PC-3 (cell line): ENCODE data around the gene BTBD17. TPM values are rescaled to one million over a fixed set of nuclear protein-coding genes. Genes with fewer than 3 reads are reported as not detected.
A peak's percentile ranks its signal among the peaks of the same experiment; 100 is the strongest.

Experiments
- ATAC-seq: fragments of 200-7000 bp; cut with Tn5 transposase; 2 replicates; pipeline ENCODE4 v1.9.1; 2020; ENCODE audit warnings: mild to moderate bottlenecking, moderate library complexity
- BruUV-seq: library from RNA; stranded (reverse); fragments of 400-500 nt; replicated peaks from 2 replicates; lab custom pipeline; 2021; lab: Mats Ljungman, UMichigan
- CTCF ChIA-PET: fragments of 300-600 bp; sonication (Branson Sonifier 250); formaldehyde crosslinking; loops from one replicate; lab custom pipeline; 2022; ENCODE audit warnings: antibody characterized with exemption; lab: Charles Lee
- POLR2A ChIA-PET: fragments of 300-600 bp; sonication (Branson Sonifier 250); formaldehyde crosslinking; loops from one replicate; lab custom pipeline; 2022; ENCODE audit warnings: antibody characterized with exemption; ENCODE audit not compliant: unreplicated experiment; lab: Charles Lee
- DNase-seq: peaks from one replicate; pipeline ENCODE4 v3.0.0-alpha.2; 2015
- H2AFZ ChIP-seq: fragments of 300-600 bp; sonication (generic); 2 replicates; pipeline ENCODE4 v1.6.0; 2016; ENCODE audit warnings: antibody characterized with exemption, low read length
- H3F3A ChIP-seq: fragments of 300-600 bp; sonication (generic); one replicate; pipeline ENCODE4 v1.6.0; 2017; ENCODE audit warnings: antibody characterized with exemption, low read length, control low read depth, mild to moderate bottlenecking; ENCODE audit not compliant: unreplicated experiment
- H3K27ac ChIP-seq: fragments of 300-600 bp; sonication (generic); 2 replicates; pipeline ENCODE4 v1.5.1; 2016; ENCODE audit warnings: mild to moderate bottlenecking, low read length
- H3K27me3 ChIP-seq: fragments of 300-600 bp; sonication (generic); 2 replicates; pipeline ENCODE4 v1.6.1; 2016; ENCODE audit warnings: low read length, mixed read lengths
- H3K36me3 ChIP-seq: fragments of 300-600 bp; sonication (generic); 2 replicates; pipeline ENCODE4 v1.6.1; 2016; ENCODE audit warnings: low read depth, mixed run types, low read length, mixed read lengths
- H3K4me1 ChIP-seq: fragments of 300-600 bp; sonication (generic); 2 replicates; pipeline ENCODE4 v1.5.1; 2016; ENCODE audit warnings: low read length; ENCODE audit not compliant: insufficient read depth
- H3K4me2 ChIP-seq: fragments of 300-600 bp; sonication (generic); 2 replicates; pipeline ENCODE4 v1.6.0; 2016; ENCODE audit warnings: low read length
- H3K4me3 ChIP-seq: fragments of 300-600 bp; sonication (generic); 2 replicates; pipeline ENCODE4 v1.5.1; 2016; ENCODE audit warnings: mild to moderate bottlenecking, low read length, mixed read lengths
- H3K79me2 ChIP-seq: fragments of 300-600 bp; sonication (generic); 2 replicates; pipeline ENCODE4 v1.6.1; 2017; ENCODE audit warnings: low read length, mixed read lengths
- H3K9ac ChIP-seq: fragments of 300-600 bp; sonication (generic); 2 replicates; pipeline ENCODE4 v1.6.0; 2016; ENCODE audit warnings: mild to moderate bottlenecking, low read length
- H3K9me2 ChIP-seq: fragments of 300-600 bp; sonication (generic); replicated peaks from 2 replicates; pipeline ENCODE4 v1.6.1; 2016; ENCODE audit warnings: mixed run types, low read length, mixed read lengths
- H3K9me3 ChIP-seq: fragments of 300-600 bp; sonication (generic); 2 replicates; pipeline ENCODE4 v1.6.1; 2016; ENCODE audit warnings: low read length, mixed read lengths
- H4K20me1 ChIP-seq: fragments of 300-600 bp; sonication (generic); 2 replicates; pipeline ENCODE4 v1.6.1; 2016; ENCODE audit warnings: low read length, mixed read lengths
- EZH2 ChIP-seq: fragments of 300-600 bp; sonication (generic); IDR thresholded peaks from one replicate; pipeline ENCODE4 v1.6.1; 2017; ENCODE audit warnings: antibody characterized with exemption, mild to moderate bottlenecking, low read length; ENCODE audit not compliant: unreplicated experiment
- EZH2phosphoT487 ChIP-seq: fragments of 300-600 bp; sonication (generic); IDR thresholded peaks from 2 replicates; pipeline ENCODE4 v1.6.1; 2018; ENCODE audit warnings: mild to moderate bottlenecking, antibody characterized with exemption, low read length, borderline replicate concordance
- intact Hi-C: fragments of 100-400 bp; cut with micrococcal nuclease; formaldehyde crosslinking; loops from 2 replicates; pipeline ENCODE4 v1.9.0; 2023
- total RNA-seq: library from RNA; depleted of rRNA; stranded (reverse); fragments of >200 nt; gene quantifications from 2 replicates; pipeline ENCODE4 v1.2.3, GENCODE V29; 2014; rRNA removed
- TF ChIP-seq, protein P1 (sequence below): fragments of 300-600 bp; sonication (generic); conservative IDR thresholded peaks from 2 replicates; pipeline ENCODE4 v1.5.1; 2017; ENCODE audit warnings: antibody characterized with exemption, low read depth, mild to moderate bottlenecking, low read length

The BTBD17 gene
- total RNA-seq, 1 experiment from 2014 or later: not detected

GRCh38 chr17:74309902-74310301, 51.8 kb downstream of the BTBD17 start:
- no peaks in the 10 kb centered on the region for H3K79me2 ChIP-seq
- BruUV-seq: no TSS peak
- intact Hi-C loops: no loop called here
- H3K27ac ChIP-seq: no peak overlapping the region
- no peaks in the 10 kb centered on the region for H4K20me1 ChIP-seq
- H3K9me3 ChIP-seq: peaks cover 6% of the 10 kb centered on the region; the same call in 1 of the 2 replicates
- peaks cover 25% of the 10 kb centered on the region for H3K27me3 ChIP-seq
- ChIA-PET CTCF (interaction anchor here (0.7 kb wide), 1 partner anchor 82 kb away, joined by 3 read pairs; no protein-coding TSS in a partner anchor), POLR2A (no interaction called here)
- H3K4me3 ChIP-seq: no peak overlapping the region
- no peaks in the 10 kb centered on the region for H3K9me2 ChIP-seq
- H2AFZ ChIP-seq: no peak overlapping the region
- DNase-seq (no peak), ATAC-seq (no peak)
- TF ChIP-seq EZH2phosphoT487 (no peak), EZH2 (no peak)
- TF ChIP-seq, protein P1, sequence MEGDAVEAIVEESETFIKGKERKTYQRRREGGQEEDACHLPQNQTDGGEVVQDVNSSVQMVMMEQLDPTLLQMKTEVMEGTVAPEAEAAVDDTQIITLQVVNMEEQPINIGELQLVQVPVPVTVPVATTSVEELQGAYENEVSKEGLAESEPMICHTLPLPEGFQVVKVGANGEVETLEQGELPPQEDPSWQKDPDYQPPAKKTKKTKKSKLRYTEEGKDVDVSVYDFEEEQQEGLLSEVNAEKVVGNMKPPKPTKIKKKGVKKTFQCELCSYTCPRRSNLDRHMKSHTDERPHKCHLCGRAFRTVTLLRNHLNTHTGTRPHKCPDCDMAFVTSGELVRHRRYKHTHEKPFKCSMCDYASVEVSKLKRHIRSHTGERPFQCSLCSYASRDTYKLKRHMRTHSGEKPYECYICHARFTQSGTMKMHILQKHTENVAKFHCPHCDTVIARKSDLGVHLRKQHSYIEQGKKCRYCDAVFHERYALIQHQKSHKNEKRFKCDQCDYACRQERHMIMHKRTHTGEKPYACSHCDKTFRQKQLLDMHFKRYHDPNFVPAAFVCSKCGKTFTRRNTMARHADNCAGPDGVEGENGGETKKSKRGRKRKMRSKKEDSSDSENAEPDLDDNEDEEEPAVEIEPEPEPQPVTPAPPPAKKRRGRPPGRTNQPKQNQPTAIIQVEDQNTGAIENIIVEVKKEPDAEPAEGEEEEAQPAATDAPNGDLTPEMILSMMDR: no peak
- H3K4me2 ChIP-seq: no peak overlapping the region
- no peak overlapping the region for H3K9ac ChIP-seq
- no peaks in the 10 kb centered on the region for H3F3A ChIP-seq
- H3K4me1 ChIP-seq: no peaks in the 10 kb centered on the region
- no peaks in the 10 kb centered on the region for H3K36me3 ChIP-seq

- ChIA-PET CTCF (no interaction called here), POLR2A (no interaction called here)
- TF ChIP-seq EZH2phosphoT487 (no peak), EZH2 (no peak)
- TF ChIP-seq, protein P1: no peak
- Histone ChIP-seq H3K9me3 (peaks cover 6% of the 10 kb centered on the region; the same call in 1 of the 2 replicates), H3F3A (no peaks in the 10 kb centered on the region), H4K20me1 (no peaks in the 10 kb centered on the region), H3K4me3 (no peak overlapping the region), H3K79me2 (no peaks in the 10 kb centered on the region), H3K4me1 (no peaks in the 10 kb centered on the region), H3K36me3 (no peaks in the 10 kb centered on the region), H2AFZ (no peak overlapping the region), H3K4me2 (no peak overlapping the region), H3K9me2 (no peaks in the 10 kb centered on the region), H3K27ac (no peak overlapping the region), H3K9ac (no peak overlapping the region), H3K27me3 (peaks cover 14% of the 10 kb centered on the region)
- intact Hi-C loops: no loop called here
- ATAC-seq (peak; percentile 40; the same call in 1 of the 2 replicates), DNase-seq (no peak)
- no TSS peak for BruUV-seq
Measured at GRCh38 chr17:74307984-74308773, 53.5 kb downstream of the BTBD17 start.

Other genes starting within 250 kb of the BTBD17 start
- gene RPL38, start 158.2 kb downstream of the BTBD17 start, total RNA-seq: 2,878 and 3,689 TPM in 2 replicates
- 17.6 and 21.0 TPM in 2 replicates for gene TTYH2, start 148.3 kb downstream of the BTBD17 start, total RNA-seq
- gene DNAI2, start 87.6 kb downstream of the BTBD17 start, total RNA-seq: not detected in 2 replicates
- not detected in 2 replicates for gene KIF19, start 35.6 kb downstream of the BTBD17 start, total RNA-seq
- not detected in 2 replicates for gene GPR142, start 5.6 kb upstream of the BTBD17 start, total RNA-seq
- gene GPRC5C, start 70.2 kb upstream of the BTBD17 start, total RNA-seq: 209 and 210 TPM in 2 replicates
- gene CD300A, start 104.8 kb upstream of the BTBD17 start, total RNA-seq: not detected in 2 replicates
- not detected in 2 replicates for gene CD300LB, start 169.6 kb upstream of the BTBD17 start, total RNA-seq
- not detected in 2 replicates for gene CD300C, start 184.2 kb upstream of the BTBD17 start, total RNA-seq
- not detected in 2 replicates for gene CD300H, start 205.6 kb upstream of the BTBD17 start, total RNA-seq
- gene CD300LD, start 230.4 kb upstream of the BTBD17 start, total RNA-seq: not detected in 2 replicates